Gastrocnemius medialis (tissue), 4 donors: ENCODE measurements around the gene SPATA25. TPM values are rescaled to one million over a fixed set of nuclear protein-coding genes. Genes with fewer than 3 reads are reported as not detected.

Experiments used
- ATAC-seq, 2 donors: fragments of 150-250 bp; one replicate each; pipeline ENCODE4 v1.9.1; 2016
- DNase-seq, 2 donors: peaks; one replicate each; pipeline ENCODE4 v3.0.0-alpha.2; 2019
- H3K27ac ChIP-seq, 4 donors: fragments of 200-600 bp; sonication (generic); 1 replicate in 1 of 4; 2 replicates in 3 of 4; pipeline ENCODE4 v1.5.1; 2016 to 2018; ENCODE audit warnings: mild to moderate bottlenecking in 2 of 4, moderate library complexity in 1 of 4
- H3K27me3 ChIP-seq, 3 donors: fragments of 200-600 bp; sonication (generic) in 2 of 3; 1 replicate in 1 of 3; 2 replicates in 2 of 3; pipeline versions ENCODE4 v1.5.1 to v1.6.0; 2016 to 2019; ENCODE audit warnings: mild to moderate bottlenecking in 1 of 3, moderate library complexity in 1 of 3
- H3K36me3 ChIP-seq, 2 donors: fragments of 200-600 bp; sonication (generic) in 1 of 2; one replicate each; pipeline ENCODE4 v1.5.1; 2017 to 2018
- H3K4me1 ChIP-seq, 2 donors: fragments of 200-600 bp; sonication (generic) in 1 of 2; one replicate each; pipeline ENCODE4 v1.5.1; 2016 to 2017; ENCODE audit warnings: mild to moderate bottlenecking in 2 of 2
- H3K4me3 ChIP-seq, 4 donors: fragments of 200-600 bp; sonication (generic) in 3 of 4; 1 replicate in 1 of 4; 2 replicates in 3 of 4; pipeline ENCODE4 v1.5.1; 2016 to 2019; ENCODE audit warnings: mild to moderate bottlenecking in 2 of 4
- H3K9me3 ChIP-seq, 3 donors: fragments of 200-600 bp; sonication (generic) in 2 of 3; 1 replicate in 1 of 3; 2 replicates in 2 of 3; pipeline ENCODE4 v1.5.1; 2016 to 2019
- POLR2A ChIP-seq, 2 donors: fragments of 450-650 bp; IDR thresholded peaks; one replicate each; pipeline ENCODE4 v1.6.1; 2017; ENCODE audit warnings: antibody characterized with exemption in 2 of 2, mild to moderate bottlenecking in 2 of 2, moderate library complexity in 2 of 2
- in situ Hi-C, 4 donors: fragments of 200-750 bp; cut with MboI; loops; one replicate each; pipeline versions ENCODE4 v1.15.0 to v1.8.0; 2017; ENCODE audit warnings: low sequenced_read_pairs in 4 of 4
- intact Hi-C: fragments of 100-400 bp; cut with DNase I; formaldehyde crosslinking; loops from one replicate; pipeline ENCODE4 v1.15.1; 2023; ENCODE audit warnings: low total_unique reads
- total RNA-seq, 4 donors: library from RNA; depleted of rRNA; stranded (reverse); fragments of >200 nt; gene quantifications; one replicate each; pipeline versions ENCODE4 v1.1.0 to v1.2.3, GENCODE V29; 2016
- TF ChIP-seq, protein P1 (sequence below), 5 experiments: fragments of 450-650 bp in 3 of 5; fragments of 200-600 bp in 2 of 5; sonication (generic) in 2 of 5; IDR thresholded peaks in 4 of 5; conservative IDR thresholded peaks in 1 of 5; 1 replicate in 4 of 5; 2 replicates in 1 of 5; pipeline ENCODE4 v1.5.1; 2016 to 2019; ENCODE audit warnings: antibody characterized with exemption in 5 of 5, mild to moderate bottlenecking in 3 of 5, moderate library complexity in 3 of 5

SPATA25 gene
- total RNA-seq, 4 donors from 2014 or later = 0.71 to 4.1 (median 1.8) TPM; not detected in 1

DNA sequence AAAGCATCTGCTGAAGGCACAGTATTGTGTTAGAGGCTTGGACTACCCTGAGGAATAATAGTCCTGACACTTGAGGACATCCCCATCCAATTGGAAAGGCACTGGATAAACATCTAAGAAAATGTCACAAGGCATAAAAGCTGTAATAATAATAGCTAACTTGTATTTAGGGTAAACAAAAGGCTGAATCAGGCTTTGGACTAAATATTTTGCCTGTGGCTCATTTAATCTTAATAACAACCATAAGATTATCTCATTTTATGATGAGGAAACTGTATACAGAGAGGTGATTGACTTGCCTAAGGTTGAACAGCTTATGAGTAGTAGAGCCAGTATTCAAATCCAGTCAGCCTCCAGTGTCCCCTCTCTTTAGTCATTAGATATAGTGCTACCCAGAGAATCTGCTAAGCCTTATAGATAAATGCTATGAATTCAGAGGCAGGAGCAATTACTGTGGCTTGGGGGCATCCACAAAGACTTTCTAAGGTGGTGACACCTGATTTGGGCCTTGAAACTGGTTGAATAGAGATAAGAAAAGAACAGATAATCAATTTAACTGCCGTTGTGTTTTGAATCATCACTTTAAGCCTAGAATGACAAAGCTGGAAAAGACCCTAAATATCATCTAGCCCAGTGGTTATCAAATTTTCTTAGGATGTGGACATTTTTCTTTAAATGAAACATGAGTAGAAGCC lies 13.9 kb downstream of the SPATA25 start:
- no peaks in the 10 kb centered on the region for H3K27me3 ChIP-seq
- in situ Hi-C loops = no loop called here
- no peak overlapping the region for H3K27ac ChIP-seq
- peaks cover 0 to 18% of the 10 kb centered on the region in 2 donors for H3K36me3 ChIP-seq
- no peaks in the 10 kb centered on the region for H3K4me1 ChIP-seq
- intact Hi-C loops = no loop called here
- ATAC-seq (no peak), DNase-seq (no peak)
- TF ChIP-seq POLR2A (IDR thresholded peaks at IDR 0.05) = no peak
- TF ChIP-seq, protein P1, sequence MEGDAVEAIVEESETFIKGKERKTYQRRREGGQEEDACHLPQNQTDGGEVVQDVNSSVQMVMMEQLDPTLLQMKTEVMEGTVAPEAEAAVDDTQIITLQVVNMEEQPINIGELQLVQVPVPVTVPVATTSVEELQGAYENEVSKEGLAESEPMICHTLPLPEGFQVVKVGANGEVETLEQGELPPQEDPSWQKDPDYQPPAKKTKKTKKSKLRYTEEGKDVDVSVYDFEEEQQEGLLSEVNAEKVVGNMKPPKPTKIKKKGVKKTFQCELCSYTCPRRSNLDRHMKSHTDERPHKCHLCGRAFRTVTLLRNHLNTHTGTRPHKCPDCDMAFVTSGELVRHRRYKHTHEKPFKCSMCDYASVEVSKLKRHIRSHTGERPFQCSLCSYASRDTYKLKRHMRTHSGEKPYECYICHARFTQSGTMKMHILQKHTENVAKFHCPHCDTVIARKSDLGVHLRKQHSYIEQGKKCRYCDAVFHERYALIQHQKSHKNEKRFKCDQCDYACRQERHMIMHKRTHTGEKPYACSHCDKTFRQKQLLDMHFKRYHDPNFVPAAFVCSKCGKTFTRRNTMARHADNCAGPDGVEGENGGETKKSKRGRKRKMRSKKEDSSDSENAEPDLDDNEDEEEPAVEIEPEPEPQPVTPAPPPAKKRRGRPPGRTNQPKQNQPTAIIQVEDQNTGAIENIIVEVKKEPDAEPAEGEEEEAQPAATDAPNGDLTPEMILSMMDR (IDR thresholded peaks at IDR 0.05 in 4 of 5, conservative IDR thresholded peaks at IDR 0.05 in 1 of 5) = no peak
- no peaks in the 10 kb centered on the region for H3K9me3 ChIP-seq
- H3K4me3 ChIP-seq = no peak overlapping the region

DNA sequence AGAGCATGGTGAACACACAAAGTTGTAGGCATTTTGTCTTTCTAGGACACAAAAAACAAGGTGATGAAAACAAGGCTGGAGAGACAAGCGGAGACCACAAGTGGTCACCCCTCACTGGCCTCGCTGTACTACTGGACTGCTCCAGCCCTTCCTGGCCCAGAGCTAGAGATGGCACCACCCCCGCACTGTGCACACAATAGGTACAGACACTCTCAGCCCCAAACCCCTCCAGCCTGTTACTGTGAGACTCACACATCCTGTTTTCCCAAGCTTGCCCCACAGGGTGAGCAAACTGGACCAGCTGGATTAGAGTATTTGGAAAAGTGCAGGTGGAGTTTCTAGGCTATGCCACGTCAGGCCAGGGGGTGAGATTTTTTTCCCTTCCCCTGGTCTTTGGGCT lies 14.8 kb downstream of the SPATA25 start:
- TF ChIP-seq POLR2A (IDR thresholded peaks at IDR 0.05) = no peak
- TF ChIP-seq, protein P1 (IDR thresholded peaks at IDR 0.05 in 4 of 5, conservative IDR thresholded peaks at IDR 0.05 in 1 of 5) = no peak
- DNase-seq = no peak
- H3K27me3 ChIP-seq = no peaks in the 10 kb centered on the region
- no peaks in the 10 kb centered on the region for H3K9me3 ChIP-seq
- no peaks in the 10 kb centered on the region for H3K4me1 ChIP-seq
- no peak overlapping the region for H3K4me3 ChIP-seq
- ATAC-seq = no peak
- in situ Hi-C loops (no loop called here), intact Hi-C loops (no loop called here)
- peaks cover 0 to 9% of the 10 kb centered on the region in 2 donors for H3K36me3 ChIP-seq
- no peak overlapping the region for H3K27ac ChIP-seq

DNA sequence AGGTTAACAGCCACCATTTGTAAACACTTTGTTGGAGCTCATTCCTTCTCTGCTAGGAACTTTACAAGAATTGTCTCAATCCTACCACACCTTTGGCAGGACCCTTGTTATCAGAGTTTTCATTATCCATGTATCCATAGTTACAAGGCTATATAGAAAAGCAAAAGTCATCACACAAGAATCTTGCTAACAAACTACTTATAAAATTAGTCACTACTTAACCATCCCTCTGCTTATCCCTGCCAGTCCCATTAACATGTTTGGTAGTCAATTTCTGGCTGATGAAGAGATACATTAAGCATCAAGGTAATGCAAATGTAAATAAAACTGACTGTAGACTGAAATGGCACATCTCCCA lies 19.6 kb downstream of the SPATA25 start:
- Histone ChIP-seq H3K4me1 (no peaks in the 10 kb centered on the region), H3K9me3 (no peaks in the 10 kb centered on the region), H3K27ac (no peak overlapping the region), H3K27me3 (no peaks in the 10 kb centered on the region), H3K4me3 (no peak overlapping the region), H3K36me3 (no peaks in the 10 kb centered on the region)
- DNase-seq (no peak), ATAC-seq (no peak)
- in situ Hi-C loops = no loop called here
- intact Hi-C loops = no loop called here
- TF ChIP-seq POLR2A (IDR thresholded peaks at IDR 0.05) = no peak
- TF ChIP-seq, protein P1 (IDR thresholded peaks at IDR 0.05 in 4 of 5, conservative IDR thresholded peaks at IDR 0.05 in 1 of 5) = no peak

DNA sequence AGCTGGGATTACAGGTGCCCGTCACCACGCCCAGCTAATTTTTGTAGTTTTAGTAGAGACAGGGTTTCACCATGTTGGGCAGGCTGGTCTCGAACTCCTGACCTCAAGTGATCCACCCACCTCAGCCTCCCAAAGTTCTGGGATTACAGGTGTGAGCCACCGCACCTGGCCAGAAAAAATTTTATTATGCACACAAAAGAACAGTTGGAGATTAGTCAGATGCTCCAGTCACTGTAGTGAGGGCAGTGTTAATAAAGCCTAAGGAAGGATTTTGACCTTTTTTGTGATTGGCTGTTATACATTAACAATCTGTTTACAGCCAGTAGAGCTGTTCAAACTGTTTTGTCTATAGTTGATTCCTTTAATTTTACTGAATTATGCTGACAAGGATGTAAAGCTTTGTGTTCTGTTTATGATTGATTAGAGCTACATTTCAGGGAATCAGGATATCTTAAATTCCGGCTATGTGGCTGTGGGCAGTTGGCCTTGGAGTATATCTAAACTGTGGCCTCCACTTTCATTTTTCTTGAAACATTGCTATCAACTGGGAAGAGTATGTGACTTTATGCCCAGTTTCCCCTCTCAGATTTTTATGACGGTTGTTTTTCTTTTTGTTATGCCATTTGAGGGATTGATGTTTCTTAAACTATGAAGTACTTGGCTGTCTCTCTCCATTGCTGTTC lies 20.1 kb downstream of the SPATA25 start:
- Histone ChIP-seq H3K9me3 (no peaks in the 10 kb centered on the region), H3K4me1 (no peaks in the 10 kb centered on the region), H3K27ac (no peak overlapping the region), H3K27me3 (no peaks in the 10 kb centered on the region), H3K4me3 (no peak overlapping the region), H3K36me3 (no peaks in the 10 kb centered on the region)
- in situ Hi-C loops (no loop called here), intact Hi-C loops (no loop called here)
- TF ChIP-seq, protein P1 (IDR thresholded peaks at IDR 0.05 in 4 of 5, conservative IDR thresholded peaks at IDR 0.05 in 1 of 5) = no peak
- no peak for TF ChIP-seq POLR2A (IDR thresholded peaks at IDR 0.05)
- no peak for ATAC-seq
- DNase-seq = no peak
